ENCODE results near the gene PCSK9. TPM values are rescaled to one million over a fixed set of nuclear protein-coding genes. Genes with fewer than 3 reads are reported as not detected.

The PCSK9 gene
- total and polyA plus RNA-seq, 9 of the 15 experiments (the other 6 are each of a cell fraction or from before 2014, with no cell fraction given): 3.2 to 58.6 (median 24.7) TPM

DNA sequence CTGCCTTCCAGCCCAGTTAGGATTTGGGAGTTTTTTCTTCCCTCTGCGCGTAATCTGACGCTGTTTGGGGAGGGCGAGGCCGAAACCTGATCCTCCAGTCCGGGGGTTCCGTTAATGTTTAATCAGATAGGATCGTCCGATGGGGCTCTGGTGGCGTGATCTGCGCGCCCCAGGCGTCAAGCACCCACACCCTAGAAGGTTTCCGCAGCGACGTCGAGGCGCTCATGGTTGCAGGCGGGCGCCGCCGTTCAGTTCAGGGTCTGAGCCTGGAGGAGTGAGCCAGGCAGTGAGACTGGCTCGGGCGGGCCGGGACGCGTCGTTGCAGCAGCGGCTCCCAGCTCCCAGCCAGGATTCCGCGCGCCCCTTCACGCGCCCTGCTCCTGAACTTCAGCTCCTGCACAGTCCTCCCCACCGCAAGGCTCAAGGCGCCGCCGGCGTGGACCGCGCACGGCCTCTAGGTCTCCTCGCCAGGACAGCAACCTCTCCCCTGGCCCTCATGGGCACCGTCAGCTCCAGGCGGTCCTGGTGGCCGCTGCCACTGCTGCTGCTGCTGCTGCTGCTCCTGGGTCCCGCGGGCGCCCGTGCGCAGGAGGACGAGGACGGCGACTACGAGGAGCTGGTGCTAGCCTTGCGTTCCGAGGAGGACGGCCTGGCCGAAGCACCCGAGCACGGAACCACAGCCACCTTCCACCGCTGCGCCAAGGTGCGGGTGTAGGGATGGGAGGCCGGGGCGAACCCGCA, at the start of gene PCSK9 (continued):
- TF ChIP-seq KLF6 (CRISPR knock-in tag; IDR thresholded peaks at IDR 0.05; ENCODE audit: borderline replicate concordance) (no peak), KLF16 (IDR thresholded peaks at IDR 0.05) (no peak), CHCHD3 (CRISPR knock-in tag; IDR thresholded peaks at IDR 0.05) (no peak), SRF (CRISPR knock-in tag; IDR thresholded peaks at IDR 0.05) (no peak), POLR2G (IDR thresholded peaks at IDR 0.05; ENCODE audit: low read depth, low read length) (peak; percentile 85), RBFOX2 (IDR thresholded peaks at IDR 0.05; ENCODE audit: low read depth, low read length) (peak; percentile 82), HCFC1 (IDR thresholded peaks at IDR 0.05; ENCODE audit: low read depth, low read length) (0 out of 2 replicates have a peak, but pooled peaks have one; percentile 27), ZKSCAN8 (CRISPR knock-in tag; IDR thresholded peaks at IDR 0.05) (no peak), EP300 (IDR thresholded peaks at IDR 0.05; ENCODE audit: low read length) (peak; percentile 83), HDAC2 (IDR thresholded peaks at IDR 0.05) (peak; percentile 13; the same call in 1 of the 2 replicates), NELFE (IDR thresholded peaks at IDR 0.05; ENCODE audit: insufficient read depth, insufficient read length) (no peak), SMARCA4 (IDR thresholded peaks at IDR 0.05) (peak; percentile 34; the same call in 1 of the 2 replicates), ATF1 (CRISPR knock-in tag; IDR thresholded peaks at IDR 0.05) (no peak), ATF1 (tag; IDR thresholded peaks at IDR 0.05) (peak; percentile 92), NR2C2 (CRISPR knock-in tag; IDR thresholded peaks at IDR 0.05) (0 out of 2 replicates have a peak, but pooled peaks have one; percentile 19), NR2C2 (tag; IDR thresholded peaks at IDR 0.05) (no peak), LCOR (CRISPR knock-in tag; IDR thresholded peaks at IDR 0.05) (peak; percentile 86), SOX6 (IDR thresholded peaks at IDR 0.05) (peak; percentile 49), SP1 (CRISPR knock-in tag; IDR thresholded peaks at IDR 0.05) (peak; percentile 20; the same call in 1 of the 2 replicates), SETDB1 (IDR thresholded peaks at IDR 0.05; ENCODE audit: low read length) (no peak), CREB1 (IDR thresholded peaks at IDR 0.05) (no peak; the same call in 1 of the 2 replicates), CREB1 (CRISPR knock-in tag; IDR thresholded peaks at IDR 0.05) (peak; percentile 29; the same call in 1 of the 2 replicates)
- TF ChIP-seq, protein P1, sequence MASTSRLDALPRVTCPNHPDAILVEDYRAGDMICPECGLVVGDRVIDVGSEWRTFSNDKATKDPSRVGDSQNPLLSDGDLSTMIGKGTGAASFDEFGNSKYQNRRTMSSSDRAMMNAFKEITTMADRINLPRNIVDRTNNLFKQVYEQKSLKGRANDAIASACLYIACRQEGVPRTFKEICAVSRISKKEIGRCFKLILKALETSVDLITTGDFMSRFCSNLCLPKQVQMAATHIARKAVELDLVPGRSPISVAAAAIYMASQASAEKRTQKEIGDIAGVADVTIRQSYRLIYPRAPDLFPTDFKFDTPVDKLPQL (IDR thresholded peaks at IDR 0.05; ENCODE audit: extremely low read depth, insufficient read length): no peak
- TF ChIP-seq, protein P2, sequence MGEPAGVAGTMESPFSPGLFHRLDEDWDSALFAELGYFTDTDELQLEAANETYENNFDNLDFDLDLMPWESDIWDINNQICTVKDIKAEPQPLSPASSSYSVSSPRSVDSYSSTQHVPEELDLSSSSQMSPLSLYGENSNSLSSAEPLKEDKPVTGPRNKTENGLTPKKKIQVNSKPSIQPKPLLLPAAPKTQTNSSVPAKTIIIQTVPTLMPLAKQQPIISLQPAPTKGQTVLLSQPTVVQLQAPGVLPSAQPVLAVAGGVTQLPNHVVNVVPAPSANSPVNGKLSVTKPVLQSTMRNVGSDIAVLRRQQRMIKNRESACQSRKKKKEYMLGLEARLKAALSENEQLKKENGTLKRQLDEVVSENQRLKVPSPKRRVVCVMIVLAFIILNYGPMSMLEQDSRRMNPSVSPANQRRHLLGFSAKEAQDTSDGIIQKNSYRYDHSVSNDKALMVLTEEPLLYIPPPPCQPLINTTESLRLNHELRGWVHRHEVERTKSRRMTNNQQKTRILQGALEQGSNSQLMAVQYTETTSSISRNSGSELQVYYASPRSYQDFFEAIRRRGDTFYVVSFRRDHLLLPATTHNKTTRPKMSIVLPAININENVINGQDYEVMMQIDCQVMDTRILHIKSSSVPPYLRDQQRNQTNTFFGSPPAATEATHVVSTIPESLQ (CRISPR knock-in tag; IDR thresholded peaks at IDR 0.05): peak; percentile 93
- TF ChIP-seq, protein P3, sequence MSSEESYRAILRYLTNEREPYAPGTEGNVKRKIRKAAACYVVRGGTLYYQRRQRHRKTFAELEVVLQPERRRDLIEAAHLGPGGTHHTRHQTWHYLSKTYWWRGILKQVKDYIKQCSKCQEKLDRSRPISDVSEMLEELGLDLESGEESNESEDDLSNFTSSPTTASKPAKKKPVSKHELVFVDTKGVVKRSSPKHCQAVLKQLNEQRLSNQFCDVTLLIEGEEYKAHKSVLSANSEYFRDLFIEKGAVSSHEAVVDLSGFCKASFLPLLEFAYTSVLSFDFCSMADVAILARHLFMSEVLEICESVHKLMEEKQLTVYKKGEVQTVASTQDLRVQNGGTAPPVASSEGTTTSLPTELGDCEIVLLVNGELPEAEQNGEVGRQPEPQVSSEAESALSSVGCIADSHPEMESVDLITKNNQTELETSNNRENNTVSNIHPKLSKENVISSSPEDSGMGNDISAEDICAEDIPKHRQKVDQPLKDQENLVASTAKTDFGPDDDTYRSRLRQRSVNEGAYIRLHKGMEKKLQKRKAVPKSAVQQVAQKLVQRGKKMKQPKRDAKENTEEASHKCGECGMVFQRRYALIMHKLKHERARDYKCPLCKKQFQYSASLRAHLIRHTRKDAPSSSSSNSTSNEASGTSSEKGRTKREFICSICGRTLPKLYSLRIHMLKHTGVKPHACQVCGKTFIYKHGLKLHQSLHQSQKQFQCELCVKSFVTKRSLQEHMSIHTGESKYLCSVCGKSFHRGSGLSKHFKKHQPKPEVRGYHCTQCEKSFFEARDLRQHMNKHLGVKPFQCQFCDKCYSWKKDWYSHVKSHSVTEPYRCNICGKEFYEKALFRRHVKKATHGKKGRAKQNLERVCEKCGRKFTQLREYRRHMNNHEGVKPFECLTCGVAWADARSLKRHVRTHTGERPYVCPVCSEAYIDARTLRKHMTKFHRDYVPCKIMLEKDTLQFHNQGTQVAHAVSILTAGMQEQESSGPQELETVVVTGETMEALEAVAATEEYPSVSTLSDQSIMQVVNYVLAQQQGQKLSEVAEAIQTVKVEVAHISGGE (CRISPR knock-in tag; IDR thresholded peaks at IDR 0.05): 0 out of 6 replicates have a peak, but pooled peaks of 1 of the 3 experiments have one; percentile 44
